ENCODE measurements around the gene KIF19.
"Not testable (repeated sequence)": the region's sequence is repeated elsewhere in the genome, so short reads cannot be mapped to it uniquely, and the experiment has no call there.

KIF19 gene

GRCh38 chr17:74390680-74391653, 64.9 kb downstream of the KIF19 start:
- no peak for DNase-seq (ENCODE audit: low spot score)

GRCh38 chr17:74391771-74392170, 65.7 kb downstream of the KIF19 start:
- no peak for DNase-seq (ENCODE audit: low spot score)

- DNase-seq (ENCODE audit: low spot score): no peak
Observed at GRCh38 chr17:74392848-74393247, 66.8 kb downstream of the KIF19 start.

GRCh38 chr17:74393346-74393942, 67.4 kb downstream of the KIF19 start:
- DNase-seq (ENCODE audit: low spot score): no peak

- no peak for DNase-seq (ENCODE audit: low spot score)
Observed at GRCh38 chr17:74394275-74394950, 68.4 kb downstream of the KIF19 start.

- DNase-seq (ENCODE audit: low spot score): no peak
Observed at GRCh38 chr17:74394977-74395376, 69.0 kb downstream of the KIF19 start.

GRCh38 chr17:74396567-74396966, 70.5 kb downstream of the KIF19 start:
- DNase-seq (ENCODE audit: low spot score): no peak

GRCh38 chr17:74402048-74402447, 76.0 kb downstream of the KIF19 start:
- no peak for DNase-seq (ENCODE audit: low spot score)

- no peak for DNase-seq (ENCODE audit: low spot score)
Observed at GRCh38 chr17:74403512-74404137, 77.6 kb downstream of the KIF19 start.

GRCh38 chr17:74404218-74404617, 78.2 kb downstream of the KIF19 start:
- no peak for DNase-seq (ENCODE audit: low spot score)

GRCh38 chr17:74404789-74405188, 78.8 kb downstream of the KIF19 start:
- no peak for DNase-seq (ENCODE audit: low spot score)

GRCh38 chr17:74405311-74405710, 79.3 kb downstream of the KIF19 start:
- DNase-seq (ENCODE audit: low spot score): not testable (repeated sequence)
